ENCODE measurements around the gene RFLNA. TPM values are rescaled to one million over a fixed set of nuclear protein-coding genes. Genes with fewer than 3 reads are reported as not detected.

RFLNA gene, protein sequence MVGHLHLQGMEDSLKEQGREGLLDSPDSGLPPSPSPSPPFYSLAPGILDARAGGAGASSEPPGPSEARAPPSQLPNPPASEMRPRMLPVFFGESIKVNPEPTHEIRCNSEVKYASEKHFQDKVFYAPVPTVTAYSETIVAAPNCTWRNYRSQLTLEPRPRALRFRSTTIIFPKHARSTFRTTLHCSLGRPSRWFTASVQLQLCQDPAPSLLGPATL
- 1 to 10 TPM in 1 of 4 donors, under 1 TPM in 3; 0.15 to 1.1 (median 0.23) TPM for total RNA-seq

DNA sequence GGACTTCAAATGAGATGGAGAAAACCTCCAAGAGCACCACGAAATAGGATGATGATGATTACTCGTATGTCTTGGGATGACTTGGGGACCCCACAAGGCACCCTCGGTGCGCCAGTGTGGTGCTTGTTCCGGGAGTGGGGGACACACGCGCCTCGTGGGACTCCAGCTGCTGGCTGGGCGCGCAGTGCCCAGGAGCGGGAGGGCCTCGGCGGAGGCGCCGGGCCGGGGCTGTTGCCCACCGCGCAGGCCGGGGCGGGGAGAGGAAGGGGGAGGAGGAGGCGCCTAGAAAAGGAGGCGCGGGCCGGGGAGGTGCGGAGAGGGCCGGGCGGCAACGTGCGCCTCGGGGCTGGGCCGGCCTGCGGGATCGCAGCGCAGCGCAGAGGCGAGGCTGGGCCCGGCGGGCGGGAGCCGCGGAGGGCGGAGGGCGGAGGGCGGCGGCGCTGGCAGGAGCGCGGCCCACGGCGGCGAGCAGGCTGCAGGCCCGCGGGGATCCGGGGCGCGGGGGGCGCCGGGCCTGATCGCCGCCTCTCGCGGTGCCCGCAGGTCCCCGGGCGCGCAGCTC, at the start of gene RFLNA:
Gene RFLNA (plus strand): TSS at position 314 of the 562 bp plus-strand sequence. CDS start 337 bp downstream, outside the sequence.
- Histone ChIP-seq H3K36me3 (no peaks in the 10 kb centered on the region), H3K4me1 (peaks cover 16 to 17% of the 10 kb centered on the region in 2 donors), H3K27me3 (peaks cover 0 to 2% (median 0%) of the 10 kb centered on the region in 3 donors), H3K27ac (no peak within 1 kb of the TSS), H3K9me3 (no peaks in the 10 kb centered on the region), H3K4me3 (peak within 1 kb of the TSS; percentile 35 to 50 (median 48))
- intact Hi-C loops (cut with DNase I; ENCODE audit: low total_unique reads), result no loop called here
- ATAC-seq (peak; percentile 39 to 42), DNase-seq (no peak)
- in situ Hi-C loops (cut with MboI; ENCODE audit: low sequenced_read_pairs in 4 of 4), result no loop called here
- TF ChIP-seq POLR2A (IDR thresholded peaks at IDR 0.05), result no peak
- TF ChIP-seq, protein P1, sequence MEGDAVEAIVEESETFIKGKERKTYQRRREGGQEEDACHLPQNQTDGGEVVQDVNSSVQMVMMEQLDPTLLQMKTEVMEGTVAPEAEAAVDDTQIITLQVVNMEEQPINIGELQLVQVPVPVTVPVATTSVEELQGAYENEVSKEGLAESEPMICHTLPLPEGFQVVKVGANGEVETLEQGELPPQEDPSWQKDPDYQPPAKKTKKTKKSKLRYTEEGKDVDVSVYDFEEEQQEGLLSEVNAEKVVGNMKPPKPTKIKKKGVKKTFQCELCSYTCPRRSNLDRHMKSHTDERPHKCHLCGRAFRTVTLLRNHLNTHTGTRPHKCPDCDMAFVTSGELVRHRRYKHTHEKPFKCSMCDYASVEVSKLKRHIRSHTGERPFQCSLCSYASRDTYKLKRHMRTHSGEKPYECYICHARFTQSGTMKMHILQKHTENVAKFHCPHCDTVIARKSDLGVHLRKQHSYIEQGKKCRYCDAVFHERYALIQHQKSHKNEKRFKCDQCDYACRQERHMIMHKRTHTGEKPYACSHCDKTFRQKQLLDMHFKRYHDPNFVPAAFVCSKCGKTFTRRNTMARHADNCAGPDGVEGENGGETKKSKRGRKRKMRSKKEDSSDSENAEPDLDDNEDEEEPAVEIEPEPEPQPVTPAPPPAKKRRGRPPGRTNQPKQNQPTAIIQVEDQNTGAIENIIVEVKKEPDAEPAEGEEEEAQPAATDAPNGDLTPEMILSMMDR (IDR thresholded peaks at IDR 0.05 in 4 of 5, conservative IDR thresholded peaks at IDR 0.05 in 1 of 5), result no peak

DNA sequence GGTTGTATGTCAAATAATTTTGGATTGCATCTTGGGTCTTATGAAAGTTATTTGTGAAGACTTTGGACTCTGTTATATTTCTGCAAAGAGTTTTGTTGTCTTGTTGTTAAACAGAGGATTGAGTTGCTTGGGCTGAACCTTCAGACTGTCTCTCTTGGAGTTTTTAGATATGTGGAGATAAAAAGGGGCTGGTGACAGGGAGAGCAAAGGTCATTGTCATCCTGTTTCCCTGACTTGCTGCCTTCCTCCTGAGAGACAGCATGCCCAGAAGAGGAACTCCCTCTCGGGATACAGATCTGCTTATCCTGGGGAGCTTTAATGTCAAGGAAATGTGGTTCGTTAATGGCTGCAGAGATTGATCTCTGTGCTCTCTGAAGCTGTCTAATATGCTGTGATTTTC, 47.6 kb upstream of the RFLNA start:
- H3K9me3 ChIP-seq, result no peaks in the 10 kb centered on the region
- peak overlapping the region in 1 of 4 donors; percentile 18 for H3K4me3 ChIP-seq

DNA sequence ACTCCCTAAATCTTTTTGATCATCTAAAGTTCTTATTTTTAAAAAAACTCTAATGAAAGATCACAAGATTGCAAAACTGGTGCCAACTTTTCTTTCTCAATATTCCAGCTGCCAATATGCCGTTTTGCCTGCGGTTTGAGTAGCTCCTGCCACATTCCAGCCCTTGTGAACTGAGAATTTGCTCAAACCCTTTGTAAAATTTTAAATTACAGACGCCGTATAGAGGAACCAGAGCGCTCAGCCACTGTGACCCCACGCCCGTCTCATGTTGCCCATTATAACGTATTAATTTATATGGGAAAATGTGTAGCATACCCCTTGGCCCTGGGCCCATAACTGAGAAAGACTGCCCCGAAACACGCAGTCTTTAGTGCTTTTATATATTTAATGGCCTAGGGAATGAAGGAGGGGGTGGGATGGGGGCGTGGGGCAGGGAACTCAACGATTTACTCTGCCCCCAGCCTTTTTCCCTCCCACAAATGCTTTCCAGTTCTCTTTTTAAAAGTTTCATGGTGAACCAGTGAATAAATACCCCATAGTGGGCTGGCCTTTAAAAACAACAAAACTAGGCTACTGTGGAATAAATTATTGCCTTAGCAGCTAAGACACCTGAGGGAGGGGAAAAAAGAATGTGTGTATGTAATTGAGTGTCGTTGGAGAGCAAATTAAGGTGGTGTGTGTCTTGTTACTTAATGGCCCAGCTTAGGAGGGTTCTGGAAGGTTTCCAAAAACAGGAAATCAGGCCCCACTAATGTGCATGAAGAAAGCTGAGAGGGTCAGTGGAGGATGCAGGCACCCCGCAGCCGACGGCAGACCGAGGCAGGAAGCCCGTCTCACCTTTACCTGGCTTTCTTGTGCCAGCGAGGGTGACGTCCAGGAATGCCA, 45.7 kb upstream of the RFLNA start:
- H3K9me3 ChIP-seq, result no peaks in the 10 kb centered on the region
- H3K4me3 ChIP-seq, result no peak overlapping the region
- intact Hi-C loops (cut with DNase I; ENCODE audit: low total_unique reads), result no loop called here
- H3K27me3 ChIP-seq, result peaks cover 0 to 7% (median 0%) of the 10 kb centered on the region in 3 donors
- no peak for DNase-seq
- H3K36me3 ChIP-seq, result no peaks in the 10 kb centered on the region
- ATAC-seq, result no peak
- TF ChIP-seq, protein P1 (IDR thresholded peaks at IDR 0.05 in 4 of 5, conservative IDR thresholded peaks at IDR 0.05 in 1 of 5), result no peak
- no peak for TF ChIP-seq POLR2A (IDR thresholded peaks at IDR 0.05)
- no peaks in the 10 kb centered on the region for H3K4me1 ChIP-seq
- in situ Hi-C loops (cut with MboI; ENCODE audit: low sequenced_read_pairs in 4 of 4), result no loop called here
- no peak overlapping the region for H3K27ac ChIP-seq

More for the DNA sequence above, 47.6 kb upstream of the RFLNA start:
- DNase-seq (no peak), ATAC-seq (no peak)
- H3K36me3 ChIP-seq, result no peaks in the 10 kb centered on the region
- TF ChIP-seq, protein P1 (IDR thresholded peaks at IDR 0.05 in 4 of 5, conservative IDR thresholded peaks at IDR 0.05 in 1 of 5), result no peak
- no peak for TF ChIP-seq POLR2A (IDR thresholded peaks at IDR 0.05)
- in situ Hi-C loops (cut with MboI; ENCODE audit: low sequenced_read_pairs in 4 of 4) (no loop called here), intact Hi-C loops (cut with DNase I; ENCODE audit: low total_unique reads) (no loop called here)
- H3K27ac ChIP-seq, result no peak overlapping the region
- H3K27me3 ChIP-seq, result peaks cover 0 to 7% (median 0%) of the 10 kb centered on the region in 3 donors
- no peaks in the 10 kb centered on the region for H3K4me1 ChIP-seq

DNA sequence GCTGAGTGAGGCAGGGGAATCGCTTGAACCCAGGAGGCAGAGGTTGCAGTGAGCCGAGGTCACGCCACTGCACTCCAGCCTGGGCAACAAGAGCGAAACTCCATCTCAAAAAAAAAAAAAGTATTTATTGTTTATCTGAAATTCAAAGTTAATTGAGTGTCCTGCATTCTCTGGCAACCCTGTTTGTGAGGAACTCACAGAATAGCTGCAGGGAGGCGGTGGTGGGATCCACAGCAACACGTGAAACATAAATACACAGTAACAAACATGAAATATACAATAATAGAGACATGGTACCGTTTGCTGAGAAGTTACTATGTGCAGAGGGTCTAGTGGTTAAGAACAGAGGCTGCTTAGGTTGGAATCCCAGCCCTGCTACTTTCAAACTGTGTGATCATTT, 43.7 kb upstream of the RFLNA start:
- Histone ChIP-seq H3K27me3 (peaks cover 0 to 4% (median 0%) of the 10 kb centered on the region in 3 donors), H3K36me3 (no peaks in the 10 kb centered on the region), H3K27ac (no peak overlapping the region), H3K4me1 (no peaks in the 10 kb centered on the region), H3K4me3 (no peak overlapping the region), H3K9me3 (no peaks in the 10 kb centered on the region)
- ATAC-seq (no peak), DNase-seq (no peak)
- in situ Hi-C loops (cut with MboI; ENCODE audit: low sequenced_read_pairs in 4 of 4), result no loop called here
- TF ChIP-seq, protein P1 (IDR thresholded peaks at IDR 0.05 in 4 of 5, conservative IDR thresholded peaks at IDR 0.05 in 1 of 5), result no peak
- TF ChIP-seq POLR2A (IDR thresholded peaks at IDR 0.05), result no peak
- intact Hi-C loops (cut with DNase I; ENCODE audit: low total_unique reads), result no loop called here
